Skin epidermis (tissue), 12 donors: ENCODE data around the gene RPS6KA2.
"Not testable (repeated sequence)": the region's sequence is repeated elsewhere in the genome, so short reads cannot be mapped to it uniquely, and the experiment has no call there.

Experiments used
- H3K27ac ChIP-seq, 21 experiments: fragments of 200-600 bp; sonication (generic) in 11 of 21; one replicate each; pipeline ENCODE4 v1.5.0; 2020; ENCODE audit warnings: mild to moderate bottlenecking in 3 of 21, inconsistent platforms in 2 of 21, moderate library complexity in 2 of 21
- H3K4me3 ChIP-seq, 7 experiments: fragments of 200-600 bp; sonication (generic) in 2 of 7; one replicate each; pipeline ENCODE4 v1.5.0; 2020; ENCODE audit warnings: inconsistent platforms in 2 of 7, mild to moderate bottlenecking in 2 of 7, moderate library complexity in 1 of 7

Gene RPS6KA2

GRCh38 chr6:166637812-166638572 lies 10.9 kb upstream of the RPS6KA2 start:
- no peak overlapping the region for H3K4me3 ChIP-seq
- no peak overlapping the region for H3K27ac ChIP-seq

- H3K4me3 ChIP-seq = no peak overlapping the region
- H3K27ac ChIP-seq = peak overlapping the region in 5 of 21 experiments; percentile 11 to 67 (median 20)
Measured at GRCh38 chr6:166636934-166637333, 9.9 kb upstream of the RPS6KA2 start.

GRCh38 chr6:166636191-166636933 lies 9.3 kb upstream of the RPS6KA2 start:
- Histone ChIP-seq H3K4me3 (no peak overlapping the region), H3K27ac (peak overlapping the region in 5 of 21 experiments; percentile 11 to 67 (median 20))

DNA sequence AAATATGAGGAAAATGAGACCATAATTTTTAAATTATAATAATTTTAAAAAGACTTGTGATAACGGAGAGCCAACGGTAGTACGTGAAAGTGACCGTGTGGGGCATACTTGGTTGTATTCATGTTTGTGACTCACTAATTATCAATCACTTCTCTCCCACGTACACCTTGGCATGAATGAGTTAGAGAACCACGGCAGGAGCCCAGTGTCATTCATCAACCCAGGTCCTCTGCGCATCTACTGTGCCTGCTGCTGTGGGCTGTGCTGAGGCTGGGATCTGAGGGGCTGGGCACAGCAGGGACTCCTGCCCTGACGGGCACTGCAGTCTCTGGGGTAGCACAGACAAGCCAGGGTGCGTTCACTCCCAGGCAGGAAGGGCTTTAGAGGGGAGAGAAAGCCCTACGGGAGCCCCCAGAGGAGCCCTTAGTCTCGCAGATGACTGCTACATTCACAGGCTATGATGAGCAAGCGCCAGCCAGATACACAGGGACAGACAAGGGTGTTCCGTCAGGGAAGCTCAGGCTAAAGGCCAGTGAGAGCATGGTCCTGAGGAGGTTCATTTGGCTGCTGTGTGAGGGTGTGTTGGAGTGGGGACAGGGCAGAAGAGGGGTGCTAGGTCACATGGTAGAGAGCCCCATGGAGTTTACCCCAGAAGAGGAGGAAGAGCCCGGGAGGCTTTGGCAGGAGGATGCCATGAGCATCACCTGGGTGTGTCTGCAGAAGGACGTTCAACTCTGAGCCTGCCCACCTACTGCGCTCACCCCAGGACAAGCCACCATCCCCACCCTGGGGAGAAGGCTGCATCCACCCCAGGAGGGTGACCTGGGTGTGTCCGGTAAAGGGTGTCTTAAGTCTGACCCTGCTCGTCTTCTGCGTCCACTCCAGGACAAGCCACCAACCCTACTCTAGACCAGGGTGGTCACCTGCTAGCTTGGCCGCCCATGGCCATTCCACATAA lies 8.2 kb upstream of the RPS6KA2 start:
- no peak overlapping the region for H3K4me3 ChIP-seq
- no peak overlapping the region for H3K27ac ChIP-seq

- not testable (repeated sequence) for H3K27ac ChIP-seq, H3K4me3 ChIP-seq
Measured at GRCh38 chr6:166634581-166634980, 7.5 kb upstream of the RPS6KA2 start.

- H3K27ac ChIP-seq = no peak overlapping the region
- no peak overlapping the region for H3K4me3 ChIP-seq
Measured at GRCh38 chr6:166633732-166634535, 6.9 kb upstream of the RPS6KA2 start.

GRCh38 chr6:166632731-166633130 lies 5.7 kb upstream of the RPS6KA2 start:
- Histone ChIP-seq H3K4me3 (no peak overlapping the region), H3K27ac (no peak overlapping the region)

- H3K27ac ChIP-seq = no peak overlapping the region
- no peak overlapping the region for H3K4me3 ChIP-seq
Measured at GRCh38 chr6:166630462-166630861, 3.4 kb upstream of the RPS6KA2 start.

- Histone ChIP-seq H3K4me3 (no peak overlapping the region), H3K27ac (peak overlapping the region in 1 of 21 experiments; percentile 7)
Measured at GRCh38 chr6:166629628-166630027, 2.6 kb upstream of the RPS6KA2 start.

GRCh38 chr6:166627875-166628801 lies 1.1 kb upstream of the RPS6KA2 start:
- peak overlapping the region; percentile 45 to 85 (median 54) for H3K4me3 ChIP-seq
- peak overlapping the region in 20 of 21 experiments; percentile 31 to 96 (median 83) for H3K27ac ChIP-seq

DNA sequence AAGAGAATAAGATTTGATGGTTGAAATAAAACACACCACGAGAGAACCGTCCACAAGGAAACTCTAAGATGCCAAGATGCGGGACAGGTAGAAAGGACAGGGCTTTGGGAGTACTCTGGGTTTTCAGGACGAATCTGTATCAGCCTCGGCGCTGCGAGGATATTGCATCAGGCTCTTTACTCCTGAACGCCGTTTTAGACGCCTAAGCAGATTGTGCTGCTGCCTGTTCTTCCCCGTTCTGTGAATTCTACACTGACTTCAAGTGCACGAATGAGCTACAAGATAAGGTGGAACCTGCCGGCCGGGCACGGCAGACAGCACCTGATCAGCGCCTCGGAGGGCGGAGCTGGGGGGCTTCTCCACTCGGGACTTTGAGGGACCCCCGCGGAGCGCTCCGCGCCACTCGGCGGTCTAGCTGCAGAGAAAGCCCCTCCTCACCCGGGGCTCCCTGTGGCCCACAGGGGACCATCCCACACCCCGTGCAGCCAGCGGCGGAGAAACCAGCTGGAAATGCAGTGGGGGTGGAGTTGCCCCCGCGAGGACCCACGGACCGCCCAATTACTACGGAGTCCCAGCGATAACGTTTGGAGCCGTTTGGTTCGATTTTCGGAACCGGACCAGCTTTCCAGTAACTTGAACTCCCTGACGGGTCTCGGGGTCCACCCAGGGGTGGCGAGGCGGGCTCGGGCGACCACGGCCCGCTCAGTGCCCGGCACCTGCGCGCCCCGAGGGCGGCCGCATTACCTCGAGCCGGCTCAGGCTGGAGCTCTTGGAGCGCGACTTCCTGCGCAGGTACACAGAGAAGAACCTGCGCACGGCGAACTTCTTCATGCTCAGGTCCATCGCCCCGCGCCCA lies 646 bp downstream of the RPS6KA2 start:
- peak overlapping the region; percentile 65 to 90 (median 85) for H3K4me3 ChIP-seq

GRCh38 chr6:166625356-166625755 lies 1.7 kb downstream of the RPS6KA2 start:
- H3K27ac ChIP-seq = peak overlapping the region in 3 of 21 experiments; percentile 73 to 85 (median 75)

More for the DNA sequence above, 646 bp downstream of the RPS6KA2 start:
- peak overlapping the region in 19 of 21 experiments; percentile 16 to 86 (median 72) for H3K27ac ChIP-seq

DNA sequence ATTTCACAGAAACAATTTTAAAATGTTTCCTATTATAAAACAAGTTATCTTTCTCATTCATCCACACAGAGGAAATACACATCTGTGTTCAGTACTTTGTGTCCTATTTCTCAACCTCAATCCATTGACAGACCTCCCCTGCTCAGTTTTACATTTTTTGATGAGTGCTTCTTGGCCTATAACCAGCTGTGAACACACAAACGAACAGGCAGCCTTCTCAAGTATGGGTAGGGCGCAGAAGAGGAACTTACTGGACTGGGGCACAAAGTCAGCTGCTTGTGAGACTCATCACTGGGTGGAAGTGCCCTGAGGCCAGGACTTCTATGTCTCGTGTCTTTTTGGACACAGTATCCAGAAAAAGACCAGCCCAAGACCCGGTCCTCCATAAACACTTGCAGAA lies 2.8 kb downstream of the RPS6KA2 start:
- H3K4me3 ChIP-seq = no peak overlapping the region
- H3K27ac ChIP-seq = peak overlapping the region in 4 of 21 experiments; percentile 17 to 85 (median 34)

More at GRCh38 chr6:166625356-166625755, 1.7 kb downstream of the RPS6KA2 start:
- H3K4me3 ChIP-seq = peak overlapping the region in 2 of 7 experiments; percentile 2 to 85

DNA sequence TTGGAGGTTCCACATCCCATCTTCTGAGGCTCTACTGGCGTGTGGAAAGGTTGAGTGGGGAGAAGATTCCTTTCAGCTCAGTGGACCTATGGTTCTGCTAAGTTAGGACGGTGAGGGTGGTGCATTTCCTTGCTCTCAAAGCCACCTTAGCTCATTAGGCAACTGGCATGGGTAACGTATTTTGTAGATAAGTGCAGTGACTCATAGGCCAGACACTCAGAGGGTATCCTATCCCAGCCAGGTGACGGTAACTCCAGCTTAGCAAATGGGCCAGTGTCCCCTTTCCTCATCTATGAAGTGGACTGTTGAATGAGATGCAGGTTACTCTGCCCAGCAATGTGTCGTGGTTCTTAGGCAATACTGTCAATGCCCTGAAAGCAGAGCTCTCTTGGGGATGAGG lies 3.7 kb downstream of the RPS6KA2 start:
- Histone ChIP-seq H3K4me3 (no peak overlapping the region), H3K27ac (peak overlapping the region in 1 of 21 experiments; percentile 1)

- Histone ChIP-seq H3K27ac (peak overlapping the region in 4 of 21 experiments; percentile 4 to 68 (median 24)), H3K4me3 (no peak overlapping the region)
Measured at GRCh38 chr6:166621114-166621540, 5.9 kb downstream of the RPS6KA2 start.

GRCh38 chr6:166620478-166621113 lies 6.5 kb downstream of the RPS6KA2 start:
- Histone ChIP-seq H3K27ac (peak overlapping the region in 8 of 21 experiments; percentile 1 to 68 (median 20)), H3K4me3 (no peak overlapping the region)
